K562 (cell line): Measurements from ENCODE around the gene IRX3. TPM values are rescaled to one million over a fixed set of nuclear protein-coding genes. Genes with fewer than 3 reads are reported as not detected.

Source experiments
- ATAC-seq: fragments of 200-7000 bp; cut with Tn5 transposase; 3 replicates; pipeline ENCODE4 v1.9.1; 2020; ENCODE audit warnings: moderate library complexity
- BruUV-seq: library from RNA; stranded (reverse); fragments of 400-500 nt; replicated peaks from 2 replicates; lab custom pipeline; 2021; lab: Mats Ljungman, UMichigan
- CTCF ChIA-PET: fragments of 300-600 bp; formaldehyde crosslinking; extraction: SDS; loops from one replicate; lab custom pipeline; 2021; ENCODE audit warnings: low intra/inter-chr PET ratio; lab: Yijun Ruan, JAX
- POLR2A ChIA-PET: fragments of 300-600, 350-650 bp; sonication (Branson Sonifier 250); formaldehyde crosslinking; extraction: SDS; loops from one replicate; lab custom pipeline; 2021; ENCODE audit warnings: antibody characterized with exemption, inconsistent platforms; lab: Yijun Ruan, JAX
- DNase-seq, 4 experiments: peaks; one replicate each; pipeline versions ENCODE4 v3.0.0 to v3.0.0-alpha.2; 2011 to 2018; ENCODE audit warnings: low spot score in 3 of 4, mixed read lengths in 3 of 4; ENCODE audit errors: extremely low read depth in 1 of 4
- FAIRE-seq: peaks from 2 replicates; lab custom pipeline; 2011; peaks lifted over from hg19 to GRCh38; lab: Jason Lieb, UNC
- H2AFZ ChIP-seq: 2 replicates; pipeline ENCODE4 v1.6.0; 2011; ENCODE audit warnings: low read depth, low read length, control low read depth, inconsistent platforms
- H3K27ac ChIP-seq: fragments of 200-600 bp; 3 replicates; pipeline ENCODE4 v1.8.0; 2011; ENCODE audit warnings: low read depth, mild to moderate bottlenecking, control low read depth, inconsistent platforms, low read length, moderate library complexity, mixed read lengths; ENCODE audit errors: extremely low read depth
- H3K27me3 ChIP-seq, 2 experiments: fragments of 300-600 bp in 1 of 2; 2 replicates in 1 of 2; 3 replicates in 1 of 2; pipeline versions ENCODE4 v1.6.0 to v1.8.0; 2011; ENCODE audit warnings: inconsistent platforms in 2 of 2, low read length in 2 of 2, mild to moderate bottlenecking in 1 of 2, mixed read lengths in 1 of 2, moderate library complexity in 1 of 2; ENCODE audit not compliant: control insufficient read depth in 2 of 2, insufficient read depth in 2 of 2
- H3K36me3 ChIP-seq: fragments of 300-600 bp; 3 replicates; pipeline ENCODE4 v1.8.0; 2011; ENCODE audit warnings: mild to moderate bottlenecking, low read length, inconsistent platforms; ENCODE audit not compliant: control insufficient read depth, insufficient read depth
- H3K4me1 ChIP-seq, 2 experiments: fragments of 200-600 bp in 1 of 2; replicated peaks in 1 of 2; 2 replicates in 1 of 2; 3 replicates in 1 of 2; pipeline versions ENCODE4 v1.5.1 to v1.8.0; 2011; ENCODE audit warnings: inconsistent platforms in 2 of 2, low read length in 2 of 2, mild to moderate bottlenecking in 1 of 2, mixed read lengths in 1 of 2, moderate library complexity in 1 of 2; ENCODE audit not compliant: control insufficient read depth in 2 of 2, insufficient read depth in 2 of 2
- H3K4me2 ChIP-seq: 2 replicates; pipeline ENCODE4 v1.6.1; 2011; ENCODE audit warnings: low read length, control low read depth, inconsistent platforms, mixed read lengths; ENCODE audit not compliant: insufficient read depth
- H3K4me3 ChIP-seq: fragments of 200-600 bp; sonication (generic), shearing (Covaris generic); 2 replicates; pipeline ENCODE4 v1.5.1; 2016; ENCODE audit warnings: control low read depth, inconsistent platforms
- H3K79me2 ChIP-seq: fragments of 200-600 bp; 3 replicates; pipeline ENCODE4 v1.8.0; 2011; ENCODE audit warnings: low read length, inconsistent platforms; ENCODE audit not compliant: control insufficient read depth, insufficient read depth
- H3K9ac ChIP-seq, 2 experiments: 2 replicates each; pipeline versions ENCODE4 v1.6.0 to v1.6.1; 2011; ENCODE audit warnings: low read depth in 2 of 2, low read length in 2 of 2, control low read depth in 1 of 2, inconsistent platforms in 1 of 2, mild to moderate bottlenecking in 1 of 2, mixed read lengths in 1 of 2; ENCODE audit not compliant: insufficient read depth in 1 of 2
- H3K9me1 ChIP-seq: one replicate; pipeline ENCODE4 v1.6.0; 2011; ENCODE audit warnings: inconsistent platforms, mild to moderate bottlenecking, low read length, moderate library complexity; ENCODE audit not compliant: control insufficient read depth, insufficient read depth
- H3K9me3 ChIP-seq: replicated peaks from 2 replicates; pipeline ENCODE4 v1.5.1; 2011; ENCODE audit warnings: low read depth, low read length, inconsistent platforms; ENCODE audit not compliant: control insufficient read depth, insufficient read depth
- H4K20me1 ChIP-seq: replicated peaks from 2 replicates; pipeline ENCODE4 v1.6.1; 2011; ENCODE audit warnings: low read length, inconsistent platforms, mixed read lengths; ENCODE audit not compliant: control insufficient read depth, insufficient read depth
- ADNP ChIP-seq: fragments of 200-800 bp; sonication (Bioruptor generic); IDR thresholded peaks from 2 replicates; pipeline ENCODE4 v1.6.1; 2016; ENCODE audit warnings: missing genetic modification characterization, missing compliant biosample characterization
- CREB5 ChIP-seq: fragments of 250-450 bp; sonication (Bioruptor Pico); IDR thresholded peaks from 2 replicates; pipeline ENCODE4 v1.5.0; 2020; ENCODE audit warnings: mild to moderate bottlenecking
- PTBP1 ChIP-seq: fragments of 200-400 bp; formaldehyde crosslinking; IDR thresholded peaks from 2 replicates; pipeline ENCODE4 v1.6.1; 2017; ENCODE audit warnings: low read depth, low read length
- ZFP36 ChIP-seq: fragments of 150-350 bp; IDR thresholded peaks from 2 replicates; pipeline ENCODE4 v1.6.1; 2018; ENCODE audit warnings: low read length, low read depth; ENCODE audit not compliant: partially characterized antibody
- ZNF121 ChIP-seq: sonication (generic); formaldehyde crosslinking; conservative IDR thresholded peaks from 2 replicates; pipeline ENCODE4 v1.8.0; 2022; ENCODE audit warnings: missing genetic modification reagents
- ZNF134 ChIP-seq: fragments of 250-450 bp; sonication (Bioruptor Pico); conservative IDR thresholded peaks from 2 replicates; pipeline ENCODE4 v1.4.0; 2020
- ZNF408 ChIP-seq: fragments of 250-450 bp; sonication (Bioruptor Pico); IDR thresholded peaks from 2 replicates; pipeline ENCODE4 v1.4.0; 2020; ENCODE audit warnings: low read depth, mild to moderate bottlenecking, moderate library complexity
- WGBS: fragments of 100-300 bp; shearing (Covaris generic); methylation state at CpG from one replicate; pipeline ENCODE4 v1.1.6; 2016; ENCODE audit warnings: low coverage, mixed read lengths; ENCODE audit not compliant: insufficient coverage; ENCODE audit errors: missing lambda C conversion rate; 5-methylcytosine and 5-hydroxymethylcytosine counted together
- in situ Hi-C: fragments of 300-500 bp; cut with MboI; formaldehyde crosslinking; loops from 4 replicates; pipeline ENCODE4 v1.15.0; 2018; ENCODE audit warnings: inconsistent platforms, mixed read lengths
- intact Hi-C: fragments of 100-400 bp; cut with micrococcal nuclease; formaldehyde crosslinking; loops from 2 replicates; pipeline ENCODE4 v1.14.2; 2022
- polyA plus RNA-seq, 8 experiments: library from polyadenylated mRNA; depleted of rRNA in 4 of 8; stranded (reverse) in 5 of 8; unstranded in 3 of 8; fragments of >200 nt; fragmentation: Nextera tagmentation in 2 of 8; fragmentation: Illumina TruSeq in 1 of 8; extraction: Ambion mirVana in 2 of 8; extraction: Trizol in 1 of 8; gene quantifications; 2 replicates each; pipeline versions ENCODE4 v1.2.1 to v1.2.3, GENCODE V29; 2011 to 2014; ENCODE audit warnings: inconsistent platforms in 1 of 8, missing spikeins in 1 of 8
- total RNA-seq, 7 experiments: library from RNA; depleted of rRNA in 6 of 7; stranded (reverse); fragments of >200 nt in 6 of 7; fragmentation: Illumina TruSeq in 2 of 7; extraction: Trizol in 2 of 7; gene quantifications; 2 replicates each; pipeline versions ENCODE4 v1.2.1 to v1.2.3, GENCODE V29; 2011 to 2021; ENCODE audit warnings: low replicate concordance in 1 of 7
- TF ChIP-seq, protein P1 (sequence below): sonication (generic); formaldehyde crosslinking; IDR thresholded peaks from 2 replicates; pipeline ENCODE4 v1.4.0; 2020; ENCODE audit warnings: mild to moderate bottlenecking, missing genetic modification reagents
- TF ChIP-seq, protein P2 (sequence below): fragments of 450-650 bp; IDR thresholded peaks from 2 replicates; pipeline ENCODE4 v1.6.1; 2016
- TF ChIP-seq, protein P3 (sequence below), 2 experiments: fragments of 450-650 bp; IDR thresholded peaks; 2 replicates each; pipeline ENCODE4 v1.6.1; 2016; ENCODE audit warnings: mild to moderate bottlenecking in 2 of 2, borderline replicate concordance in 1 of 2, low read depth in 1 of 2, moderate library complexity in 1 of 2

Gene IRX3
- total and polyA plus RNA-seq, 9 of the 15 experiments (the other 6 are each of a cell fraction or from before 2014, with no cell fraction given) = not detected

DNA sequence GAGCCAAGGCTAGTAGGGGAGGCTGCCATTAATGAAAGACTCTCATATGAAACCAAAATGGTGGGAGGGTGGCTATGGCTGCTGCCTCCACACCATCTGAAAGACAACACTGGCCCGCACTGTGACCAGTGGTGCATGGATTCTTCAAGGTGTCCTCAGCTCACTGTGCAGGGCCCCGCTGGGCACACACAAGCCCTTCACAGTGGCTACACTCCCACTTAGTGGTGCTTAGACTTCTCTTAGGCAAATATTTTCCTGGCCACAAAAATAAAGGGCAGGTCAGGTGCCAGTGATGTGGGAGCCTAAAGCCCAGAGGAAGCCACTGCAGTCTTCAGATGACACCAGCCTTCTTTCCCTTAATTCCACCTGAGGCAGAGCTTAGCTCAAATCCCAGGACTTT is 38.1 kb upstream of the IRX3 start:
- Histone ChIP-seq H3K4me3 (no peak overlapping the region), H3K9ac (no peak overlapping the region), H3K4me2 (no peak overlapping the region), H2AFZ (no peak overlapping the region), H4K20me1 (no peaks in the 10 kb centered on the region), H3K27me3 (peaks cover 0 to 8% of the 10 kb centered on the region in 2 experiments; a peak in 2 of 5 replicates), H3K79me2 (no peaks in the 10 kb centered on the region), H3K9me3 (no peaks in the 10 kb centered on the region), H3K4me1 (no peaks in the 10 kb centered on the region), H3K9me1 (no peaks in the 10 kb centered on the region), H3K36me3 (no peaks in the 10 kb centered on the region), H3K27ac (no peak overlapping the region)
- ATAC-seq (no peak), FAIRE-seq (no peak), DNase-seq (no peak)
- in situ Hi-C loops (no loop called here), intact Hi-C loops (no loop called here)
- WGBS = 0% methylated on average over 2 of the region's 2 CpGs
- no TSS peak for BruUV-seq
- ChIA-PET CTCF (no interaction called here), POLR2A (interaction anchor here (0.6 kb wide), 1 partner anchor 564 kb away, joined by 3 read pairs; no protein-coding TSS in a partner anchor)
- TF ChIP-seq ZNF134 (no peak), ZFP36 (no peak), ZNF121 (CRISPR knock-in tag) (no peak), CREB5 (no peak), ADNP (tag) (no peak), ZNF408 (CRISPR knock-in tag) (no peak), PTBP1 (no peak)
- TF ChIP-seq, protein P1, sequence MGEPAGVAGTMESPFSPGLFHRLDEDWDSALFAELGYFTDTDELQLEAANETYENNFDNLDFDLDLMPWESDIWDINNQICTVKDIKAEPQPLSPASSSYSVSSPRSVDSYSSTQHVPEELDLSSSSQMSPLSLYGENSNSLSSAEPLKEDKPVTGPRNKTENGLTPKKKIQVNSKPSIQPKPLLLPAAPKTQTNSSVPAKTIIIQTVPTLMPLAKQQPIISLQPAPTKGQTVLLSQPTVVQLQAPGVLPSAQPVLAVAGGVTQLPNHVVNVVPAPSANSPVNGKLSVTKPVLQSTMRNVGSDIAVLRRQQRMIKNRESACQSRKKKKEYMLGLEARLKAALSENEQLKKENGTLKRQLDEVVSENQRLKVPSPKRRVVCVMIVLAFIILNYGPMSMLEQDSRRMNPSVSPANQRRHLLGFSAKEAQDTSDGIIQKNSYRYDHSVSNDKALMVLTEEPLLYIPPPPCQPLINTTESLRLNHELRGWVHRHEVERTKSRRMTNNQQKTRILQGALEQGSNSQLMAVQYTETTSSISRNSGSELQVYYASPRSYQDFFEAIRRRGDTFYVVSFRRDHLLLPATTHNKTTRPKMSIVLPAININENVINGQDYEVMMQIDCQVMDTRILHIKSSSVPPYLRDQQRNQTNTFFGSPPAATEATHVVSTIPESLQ (CRISPR knock-in tag) = no peak
- TF ChIP-seq, protein P2, sequence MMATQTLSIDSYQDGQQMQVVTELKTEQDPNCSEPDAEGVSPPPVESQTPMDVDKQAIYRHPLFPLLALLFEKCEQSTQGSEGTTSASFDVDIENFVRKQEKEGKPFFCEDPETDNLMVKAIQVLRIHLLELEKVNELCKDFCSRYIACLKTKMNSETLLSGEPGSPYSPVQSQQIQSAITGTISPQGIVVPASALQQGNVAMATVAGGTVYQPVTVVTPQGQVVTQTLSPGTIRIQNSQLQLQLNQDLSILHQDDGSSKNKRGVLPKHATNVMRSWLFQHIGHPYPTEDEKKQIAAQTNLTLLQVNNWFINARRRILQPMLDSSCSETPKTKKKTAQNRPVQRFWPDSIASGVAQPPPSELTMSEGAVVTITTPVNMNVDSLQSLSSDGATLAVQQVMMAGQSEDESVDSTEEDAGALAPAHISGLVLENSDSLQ = no peak
- TF ChIP-seq, protein P3, sequence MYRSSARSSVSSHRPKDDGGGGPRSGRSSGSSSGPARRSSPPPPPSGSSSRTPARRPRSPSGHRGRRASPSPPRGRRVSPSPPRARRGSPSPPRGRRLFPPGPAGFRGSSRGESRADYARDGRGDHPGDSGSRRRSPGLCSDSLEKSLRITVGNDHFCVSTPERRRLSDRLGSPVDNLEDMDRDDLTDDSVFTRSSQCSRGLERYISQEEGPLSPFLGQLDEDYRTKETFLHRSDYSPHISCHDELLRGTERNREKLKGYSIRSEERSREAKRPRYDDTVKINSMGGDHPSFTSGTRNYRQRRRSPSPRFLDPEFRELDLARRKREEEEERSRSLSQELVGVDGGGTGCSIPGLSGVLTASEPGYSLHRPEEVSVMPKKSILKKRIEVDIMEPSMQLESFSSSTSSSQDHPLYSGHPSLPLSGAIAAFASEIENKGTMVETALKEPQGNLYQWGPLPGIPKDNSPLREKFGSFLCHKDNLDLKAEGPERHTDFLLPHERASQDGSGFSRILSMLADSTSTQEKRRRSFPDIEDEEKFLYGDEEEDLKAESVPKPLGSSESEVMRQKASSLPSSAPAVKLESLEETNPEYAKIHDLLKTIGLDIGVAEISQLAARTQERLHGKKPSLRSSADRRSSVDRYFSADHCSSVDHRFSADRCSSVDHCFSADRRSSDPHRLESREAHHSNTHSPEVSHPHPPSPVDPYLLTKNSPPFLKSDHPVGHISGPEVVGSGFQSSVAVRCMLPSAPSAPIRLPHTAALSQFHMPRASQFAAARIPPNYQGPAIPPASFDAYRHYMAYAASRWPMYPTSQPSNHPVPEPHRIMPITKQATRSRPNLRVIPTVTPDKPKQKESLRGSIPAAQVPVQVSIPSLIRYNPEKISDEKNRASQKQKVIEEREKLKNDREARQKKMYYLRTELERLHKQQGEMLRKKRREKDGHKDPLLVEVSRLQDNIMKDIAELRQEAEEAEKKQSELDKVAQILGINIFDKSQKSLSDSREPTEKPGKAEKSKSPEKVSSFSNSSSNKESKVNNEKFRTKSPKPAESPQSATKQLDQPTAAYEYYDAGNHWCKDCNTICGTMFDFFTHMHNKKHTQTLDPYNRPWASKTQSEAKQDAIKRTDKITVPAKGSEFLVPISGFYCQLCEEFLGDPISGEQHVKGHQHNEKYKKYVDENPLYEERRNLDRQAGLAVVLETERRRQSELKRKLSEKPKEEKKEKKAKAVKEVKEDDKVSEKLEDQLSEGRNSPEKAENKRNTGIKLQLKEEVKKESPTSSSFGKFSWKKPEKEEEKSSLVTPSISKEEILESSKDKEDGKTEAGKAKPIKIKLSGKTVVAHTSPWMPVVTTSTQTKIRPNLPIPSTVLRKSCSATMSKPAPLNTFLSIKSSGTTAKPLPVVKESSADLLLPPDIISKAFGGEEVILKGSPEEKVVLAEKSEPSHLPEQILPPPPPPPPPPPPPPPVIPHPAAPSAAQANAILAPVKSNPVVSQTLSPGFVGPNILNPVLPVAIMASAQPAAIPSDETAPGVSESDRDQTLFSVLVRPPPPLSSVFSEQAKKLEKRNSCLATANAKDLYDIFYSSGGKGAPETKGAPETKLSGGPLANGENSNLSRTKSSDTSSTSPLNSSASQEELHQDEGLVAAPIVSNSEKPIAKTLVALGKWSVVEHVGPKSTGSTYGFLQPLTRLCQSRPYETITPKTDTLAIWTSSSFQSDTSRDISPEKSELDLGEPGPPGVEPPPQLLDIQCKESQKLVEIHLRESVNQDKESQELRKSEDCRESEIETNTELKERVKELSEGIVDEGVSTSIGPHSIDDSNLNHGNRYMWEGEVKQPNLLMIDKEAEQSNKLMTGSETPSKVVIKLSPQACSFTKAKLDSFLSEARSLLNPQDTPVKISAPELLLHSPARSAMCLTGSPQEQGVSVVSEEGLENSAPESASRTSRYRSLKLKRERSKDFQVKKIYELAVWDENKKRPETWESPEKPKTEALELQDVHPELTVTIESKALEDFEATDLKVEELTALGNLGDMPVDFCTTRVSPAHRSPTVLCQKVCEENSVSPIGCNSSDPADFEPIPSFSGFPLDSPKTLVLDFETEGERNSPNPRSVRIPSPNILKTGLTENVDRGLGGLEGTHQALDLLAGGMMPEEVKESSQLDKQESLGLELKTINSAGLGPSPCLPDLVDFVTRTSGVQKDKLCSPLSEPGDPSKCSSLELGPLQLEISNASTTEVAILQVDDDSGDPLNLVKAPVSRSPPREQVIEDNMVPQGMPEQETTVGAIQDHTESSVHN (IDR thresholded peaks at IDR 0.05; ENCODE audit: borderline replicate concordance in 1 of 2, low read depth in 1 of 2) = no peak
